Astrocyte of the spinal cord (primary cell): Measurements from ENCODE around the gene PRSS57.
"Not testable (repeated sequence)": the region's sequence is repeated elsewhere in the genome, so short reads cannot be mapped to it uniquely, and the experiment has no call there.

Experiments
- DNase-seq: peaks from one replicate; pipeline ENCODE4 v3.0.0; 2011; ENCODE audit warnings: low read depth, low spot score
- H3K4me3 ChIP-seq: 2 replicates; pipeline ENCODE4 v1.5.1; 2011; ENCODE audit warnings: low read depth, mild to moderate bottlenecking, low read length, moderate library complexity
- CTCF ChIP-seq: IDR thresholded peaks from 2 replicates; pipeline ENCODE4 v1.5.1; 2012; ENCODE audit warnings: low read depth, mild to moderate bottlenecking, low read length, inconsistent platforms
- in situ Hi-C: cut with HindIII; loops from 2 replicates; pipeline ENCODE4 v1.10.0; 2017; ENCODE audit warnings: low sequenced_read_pairs

The PRSS57 gene

GRCh38 chr19:704447-704741 lies 9.1 kb upstream of the PRSS57 start:
- no peak for DNase-seq
- H3K4me3 ChIP-seq: no peak overlapping the region
- in situ Hi-C loops: no loop called here
- TF ChIP-seq CTCF: no peak

DNA sequence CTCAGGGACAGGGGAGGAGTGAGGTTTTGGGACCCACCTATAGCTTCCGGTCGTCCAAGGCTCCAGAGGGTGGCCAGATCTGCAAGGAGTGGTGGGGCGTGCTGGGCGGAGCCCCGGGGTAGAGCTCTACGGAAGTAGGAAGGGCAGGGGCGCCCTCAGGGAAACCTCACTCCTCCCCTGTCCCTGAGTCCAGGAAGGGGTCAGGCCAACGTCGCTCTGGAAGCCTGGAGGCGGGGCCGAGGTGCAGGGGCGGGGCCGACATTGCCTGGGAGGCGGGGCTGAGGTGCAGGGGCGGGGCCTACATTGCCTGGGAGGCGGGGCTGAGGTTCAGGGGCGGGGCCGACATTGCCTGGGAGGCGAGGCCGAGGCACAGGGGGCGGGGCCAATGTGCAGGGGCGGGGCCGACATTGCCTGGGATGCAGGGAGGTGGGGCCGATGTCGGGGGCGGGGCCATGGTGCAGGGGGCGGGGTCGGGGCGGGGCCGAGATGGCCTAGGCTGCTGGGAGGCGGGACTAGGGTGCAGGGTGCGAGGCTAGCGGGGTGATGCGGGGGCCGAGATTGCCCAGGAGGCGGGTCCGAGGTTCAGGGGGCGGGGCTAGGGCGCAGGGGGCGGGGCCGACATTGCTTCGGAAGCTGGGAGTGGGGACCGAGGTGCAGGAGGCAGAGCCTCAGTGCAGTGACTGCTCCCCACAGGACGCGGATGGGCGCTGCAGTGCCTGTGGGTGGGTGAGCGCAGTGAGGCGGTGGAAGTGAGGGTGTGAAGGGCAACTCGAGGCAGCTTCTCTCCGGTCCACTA lies 8.6 kb upstream of the PRSS57 start:
- DNase-seq: peak; percentile 17
- no peak for TF ChIP-seq CTCF
- in situ Hi-C loops: no loop called here
- H3K4me3 ChIP-seq: no peak overlapping the region

DNA sequence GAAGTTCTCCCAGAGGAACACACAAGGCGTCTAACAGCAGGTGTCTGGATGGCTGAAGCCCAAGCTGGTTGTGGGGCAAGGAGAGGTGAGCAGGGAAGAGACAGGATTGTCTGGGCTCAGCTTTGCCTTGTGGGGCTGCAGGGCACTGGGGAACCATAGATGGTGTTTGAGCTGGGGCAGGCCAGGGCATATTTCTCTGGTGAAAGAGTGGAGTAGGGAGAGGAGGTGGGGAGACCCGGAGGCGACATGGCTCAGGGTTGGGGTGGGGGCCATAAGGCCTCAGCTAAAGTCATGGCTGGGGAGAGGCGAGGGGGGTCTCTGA lies 8.0 kb upstream of the PRSS57 start:
- H3K4me3 ChIP-seq: no peak overlapping the region
- no peak for TF ChIP-seq CTCF
- DNase-seq: no peak
- in situ Hi-C loops: no loop called here

DNA sequence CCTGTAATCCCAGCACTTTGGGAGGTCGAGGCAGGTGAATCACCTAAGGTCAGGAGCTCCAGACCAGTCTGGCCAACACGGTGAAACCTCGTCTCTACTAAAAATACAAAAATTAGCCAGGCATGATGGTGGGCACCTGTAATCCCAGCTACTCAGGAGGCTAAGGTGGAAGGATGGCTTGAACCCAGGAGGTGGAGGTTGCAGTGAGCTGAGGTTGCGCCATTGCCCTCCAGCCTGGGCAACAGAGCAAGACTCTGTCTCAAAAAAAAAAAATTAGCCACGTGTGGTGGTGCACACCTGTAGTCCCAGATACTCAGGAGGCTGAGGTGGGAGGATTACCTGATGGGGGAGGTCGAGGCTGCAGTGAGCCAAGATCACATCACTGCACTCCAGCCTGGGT lies 7.6 kb upstream of the PRSS57 start:
- DNase-seq, H3K4me3 ChIP-seq, in situ Hi-C loops: not testable (repeated sequence)

- in situ Hi-C loops, H3K4me3 ChIP-seq, DNase-seq: not testable (repeated sequence)
Observed at GRCh38 chr19:699885-700284, 4.6 kb upstream of the PRSS57 start.

- in situ Hi-C loops, DNase-seq, H3K4me3 ChIP-seq: not testable (repeated sequence)
Observed at GRCh38 chr19:698529-698928, 3.3 kb upstream of the PRSS57 start.

DNA sequence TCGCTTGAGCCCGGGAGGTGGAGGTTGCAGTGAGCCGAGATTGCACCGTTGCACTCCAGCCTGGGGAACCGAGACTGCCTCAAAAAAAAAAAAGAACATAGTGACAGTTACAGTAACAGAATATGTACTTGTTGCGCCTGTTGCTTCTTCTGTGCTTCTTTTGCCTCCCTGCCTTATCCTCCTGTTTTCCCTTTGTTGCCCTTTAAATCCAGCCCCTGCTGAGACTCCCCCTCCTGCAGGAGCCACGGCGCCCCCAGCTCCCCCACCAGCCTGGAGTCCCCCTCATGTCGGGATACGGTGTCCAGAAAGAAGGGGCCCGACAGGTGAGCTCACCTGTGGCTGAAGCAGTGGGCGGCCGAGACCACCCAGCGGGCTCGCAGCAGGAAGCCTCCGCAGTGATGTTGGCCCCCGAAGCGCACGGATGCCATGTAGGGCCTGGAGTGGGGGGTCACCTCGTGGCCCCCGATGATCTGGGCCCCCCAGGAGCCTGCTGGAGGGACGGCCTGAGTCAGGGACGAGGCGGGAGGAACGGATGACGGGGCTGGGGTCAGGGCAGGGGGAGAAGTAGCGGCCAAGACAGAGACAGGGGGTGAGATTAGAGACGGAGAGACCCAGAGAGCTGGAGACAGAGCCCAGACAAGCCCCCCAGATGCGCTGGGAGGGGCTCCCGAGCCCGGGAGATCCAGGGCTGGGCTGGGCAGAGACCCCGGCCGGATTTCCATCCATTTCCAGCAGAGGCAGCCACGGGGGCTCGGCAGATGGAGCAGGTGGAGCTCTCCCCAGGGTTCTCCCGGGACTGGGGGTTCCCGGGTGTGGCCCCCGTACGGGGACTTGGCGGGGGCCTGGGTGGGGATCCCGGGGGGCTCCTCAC lies 536 bp downstream of the PRSS57 start:
- in situ Hi-C loops: no loop called here
- no peak for DNase-seq
- no peak overlapping the region for H3K4me3 ChIP-seq

More for the DNA sequence above, 536 bp downstream of the PRSS57 start:
- no peak for TF ChIP-seq CTCF
